ENCODE results near the gene COX6A2. TPM values are rescaled to one million over a fixed set of nuclear protein-coding genes. Genes with fewer than 3 reads are reported as not detected.

COX6A2 gene
- total and polyA plus RNA-seq, 2 experiments from 2014 or later: 6.0 TPM; not detected in 1

DNA sequence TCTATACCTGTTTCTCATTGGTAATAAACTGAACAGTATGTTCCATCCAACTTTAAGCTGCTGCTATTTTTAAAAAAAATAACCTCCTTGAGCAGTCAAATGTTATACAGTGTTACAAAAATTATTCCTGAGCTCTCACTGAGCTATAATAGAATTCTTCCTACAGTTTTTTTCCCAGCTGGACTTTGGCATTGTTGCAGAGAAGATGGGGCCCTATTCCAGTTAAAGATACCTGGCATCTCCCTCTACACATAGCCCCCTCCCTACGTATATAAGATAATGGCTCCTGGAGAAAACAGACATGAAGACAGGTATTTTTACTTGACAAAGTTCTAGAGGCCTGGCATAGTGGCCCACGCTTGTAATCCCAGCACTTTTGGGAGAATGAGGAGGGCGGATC is 1.6 kb upstream of the COX6A2 start:
- H2AFZ ChIP-seq: no peak overlapping the region
- H4K20me1 ChIP-seq (replicated peaks; ENCODE audit: insufficient read depth): 0 out of 2 replicates have a peak, but pooled peaks cover 2% of the 10 kb centered on the region
- no peaks in the 10 kb centered on the region for H3K36me3 ChIP-seq (ENCODE audit: insufficient read depth)
- ATAC-seq (no peak), DNase-seq (ENCODE audit: low spot score) (no peak)
- no peaks in the 10 kb centered on the region for H3K79me2 ChIP-seq (replicated peaks; ENCODE audit: insufficient read depth)
- no peak overlapping the region for H3K4me3 ChIP-seq
- H3K4me1 ChIP-seq (ENCODE audit: insufficient read depth): no peaks in the 10 kb centered on the region
- Mint-ChIP-seq H3K27me3 (ENCODE audit: insufficient read depth, low read depth, poor library complexity) (peaks cover 20% of the 10 kb centered on the region), H3K27ac (no peak overlapping the region), H3K4me3 (no peak overlapping the region), H3K9me3 (peaks cover 13% of the 10 kb centered on the region; the same call in 2 of the 3 replicates), H3K36me3 (ENCODE audit: low read depth) (peaks cover 4% of the 10 kb centered on the region; the same call in 1 of the 3 replicates), H3K4me1 (peaks cover 4% of the 10 kb centered on the region; the same call in 2 of the 3 replicates)
- H3F3A ChIP-seq (replicated peaks; ENCODE audit: low read depth): no peaks in the 10 kb centered on the region
- no peak overlapping the region for H3K4me2 ChIP-seq
- TF ChIP-seq EZH2phosphoT487 (IDR thresholded peaks at IDR 0.05; ENCODE audit: unreplicated experiment): no peak
- TF ChIP-seq JUNB (IDR thresholded peaks at IDR 0.05; ENCODE audit: unreplicated experiment): no peak
- TF ChIP-seq, protein P1, sequence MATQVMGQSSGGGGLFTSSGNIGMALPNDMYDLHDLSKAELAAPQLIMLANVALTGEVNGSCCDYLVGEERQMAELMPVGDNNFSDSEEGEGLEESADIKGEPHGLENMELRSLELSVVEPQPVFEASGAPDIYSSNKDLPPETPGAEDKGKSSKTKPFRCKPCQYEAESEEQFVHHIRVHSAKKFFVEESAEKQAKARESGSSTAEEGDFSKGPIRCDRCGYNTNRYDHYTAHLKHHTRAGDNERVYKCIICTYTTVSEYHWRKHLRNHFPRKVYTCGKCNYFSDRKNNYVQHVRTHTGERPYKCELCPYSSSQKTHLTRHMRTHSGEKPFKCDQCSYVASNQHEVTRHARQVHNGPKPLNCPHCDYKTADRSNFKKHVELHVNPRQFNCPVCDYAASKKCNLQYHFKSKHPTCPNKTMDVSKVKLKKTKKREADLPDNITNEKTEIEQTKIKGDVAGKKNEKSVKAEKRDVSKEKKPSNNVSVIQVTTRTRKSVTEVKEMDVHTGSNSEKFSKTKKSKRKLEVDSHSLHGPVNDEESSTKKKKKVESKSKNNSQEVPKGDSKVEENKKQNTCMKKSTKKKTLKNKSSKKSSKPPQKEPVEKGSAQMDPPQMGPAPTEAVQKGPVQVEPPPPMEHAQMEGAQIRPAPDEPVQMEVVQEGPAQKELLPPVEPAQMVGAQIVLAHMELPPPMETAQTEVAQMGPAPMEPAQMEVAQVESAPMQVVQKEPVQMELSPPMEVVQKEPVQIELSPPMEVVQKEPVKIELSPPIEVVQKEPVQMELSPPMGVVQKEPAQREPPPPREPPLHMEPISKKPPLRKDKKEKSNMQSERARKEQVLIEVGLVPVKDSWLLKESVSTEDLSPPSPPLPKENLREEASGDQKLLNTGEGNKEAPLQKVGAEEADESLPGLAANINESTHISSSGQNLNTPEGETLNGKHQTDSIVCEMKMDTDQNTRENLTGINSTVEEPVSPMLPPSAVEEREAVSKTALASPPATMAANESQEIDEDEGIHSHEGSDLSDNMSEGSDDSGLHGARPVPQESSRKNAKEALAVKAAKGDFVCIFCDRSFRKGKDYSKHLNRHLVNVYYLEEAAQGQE (IDR thresholded peaks at IDR 0.05; ENCODE audit: unreplicated experiment): no peak
- no peak for TF ChIP-seq POLR2AphosphoS5 (IDR thresholded peaks at IDR 0.05; ENCODE audit: low read depth)
- TF ChIP-seq STAT1 (IDR thresholded peaks at IDR 0.05; ENCODE audit: unreplicated experiment): no peak
- TF ChIP-seq, protein P2, sequence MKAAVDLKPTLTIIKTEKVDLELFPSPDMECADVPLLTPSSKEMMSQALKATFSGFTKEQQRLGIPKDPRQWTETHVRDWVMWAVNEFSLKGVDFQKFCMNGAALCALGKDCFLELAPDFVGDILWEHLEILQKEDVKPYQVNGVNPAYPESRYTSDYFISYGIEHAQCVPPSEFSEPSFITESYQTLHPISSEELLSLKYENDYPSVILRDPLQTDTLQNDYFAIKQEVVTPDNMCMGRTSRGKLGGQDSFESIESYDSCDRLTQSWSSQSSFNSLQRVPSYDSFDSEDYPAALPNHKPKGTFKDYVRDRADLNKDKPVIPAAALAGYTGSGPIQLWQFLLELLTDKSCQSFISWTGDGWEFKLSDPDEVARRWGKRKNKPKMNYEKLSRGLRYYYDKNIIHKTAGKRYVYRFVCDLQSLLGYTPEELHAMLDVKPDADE (IDR thresholded peaks at IDR 0.05): no peak
- no peak for TF ChIP-seq ZNF331 (CRISPR knock-in tag; IDR thresholded peaks at IDR 0.05; ENCODE audit: low read depth)
- TF ChIP-seq, protein P3, sequence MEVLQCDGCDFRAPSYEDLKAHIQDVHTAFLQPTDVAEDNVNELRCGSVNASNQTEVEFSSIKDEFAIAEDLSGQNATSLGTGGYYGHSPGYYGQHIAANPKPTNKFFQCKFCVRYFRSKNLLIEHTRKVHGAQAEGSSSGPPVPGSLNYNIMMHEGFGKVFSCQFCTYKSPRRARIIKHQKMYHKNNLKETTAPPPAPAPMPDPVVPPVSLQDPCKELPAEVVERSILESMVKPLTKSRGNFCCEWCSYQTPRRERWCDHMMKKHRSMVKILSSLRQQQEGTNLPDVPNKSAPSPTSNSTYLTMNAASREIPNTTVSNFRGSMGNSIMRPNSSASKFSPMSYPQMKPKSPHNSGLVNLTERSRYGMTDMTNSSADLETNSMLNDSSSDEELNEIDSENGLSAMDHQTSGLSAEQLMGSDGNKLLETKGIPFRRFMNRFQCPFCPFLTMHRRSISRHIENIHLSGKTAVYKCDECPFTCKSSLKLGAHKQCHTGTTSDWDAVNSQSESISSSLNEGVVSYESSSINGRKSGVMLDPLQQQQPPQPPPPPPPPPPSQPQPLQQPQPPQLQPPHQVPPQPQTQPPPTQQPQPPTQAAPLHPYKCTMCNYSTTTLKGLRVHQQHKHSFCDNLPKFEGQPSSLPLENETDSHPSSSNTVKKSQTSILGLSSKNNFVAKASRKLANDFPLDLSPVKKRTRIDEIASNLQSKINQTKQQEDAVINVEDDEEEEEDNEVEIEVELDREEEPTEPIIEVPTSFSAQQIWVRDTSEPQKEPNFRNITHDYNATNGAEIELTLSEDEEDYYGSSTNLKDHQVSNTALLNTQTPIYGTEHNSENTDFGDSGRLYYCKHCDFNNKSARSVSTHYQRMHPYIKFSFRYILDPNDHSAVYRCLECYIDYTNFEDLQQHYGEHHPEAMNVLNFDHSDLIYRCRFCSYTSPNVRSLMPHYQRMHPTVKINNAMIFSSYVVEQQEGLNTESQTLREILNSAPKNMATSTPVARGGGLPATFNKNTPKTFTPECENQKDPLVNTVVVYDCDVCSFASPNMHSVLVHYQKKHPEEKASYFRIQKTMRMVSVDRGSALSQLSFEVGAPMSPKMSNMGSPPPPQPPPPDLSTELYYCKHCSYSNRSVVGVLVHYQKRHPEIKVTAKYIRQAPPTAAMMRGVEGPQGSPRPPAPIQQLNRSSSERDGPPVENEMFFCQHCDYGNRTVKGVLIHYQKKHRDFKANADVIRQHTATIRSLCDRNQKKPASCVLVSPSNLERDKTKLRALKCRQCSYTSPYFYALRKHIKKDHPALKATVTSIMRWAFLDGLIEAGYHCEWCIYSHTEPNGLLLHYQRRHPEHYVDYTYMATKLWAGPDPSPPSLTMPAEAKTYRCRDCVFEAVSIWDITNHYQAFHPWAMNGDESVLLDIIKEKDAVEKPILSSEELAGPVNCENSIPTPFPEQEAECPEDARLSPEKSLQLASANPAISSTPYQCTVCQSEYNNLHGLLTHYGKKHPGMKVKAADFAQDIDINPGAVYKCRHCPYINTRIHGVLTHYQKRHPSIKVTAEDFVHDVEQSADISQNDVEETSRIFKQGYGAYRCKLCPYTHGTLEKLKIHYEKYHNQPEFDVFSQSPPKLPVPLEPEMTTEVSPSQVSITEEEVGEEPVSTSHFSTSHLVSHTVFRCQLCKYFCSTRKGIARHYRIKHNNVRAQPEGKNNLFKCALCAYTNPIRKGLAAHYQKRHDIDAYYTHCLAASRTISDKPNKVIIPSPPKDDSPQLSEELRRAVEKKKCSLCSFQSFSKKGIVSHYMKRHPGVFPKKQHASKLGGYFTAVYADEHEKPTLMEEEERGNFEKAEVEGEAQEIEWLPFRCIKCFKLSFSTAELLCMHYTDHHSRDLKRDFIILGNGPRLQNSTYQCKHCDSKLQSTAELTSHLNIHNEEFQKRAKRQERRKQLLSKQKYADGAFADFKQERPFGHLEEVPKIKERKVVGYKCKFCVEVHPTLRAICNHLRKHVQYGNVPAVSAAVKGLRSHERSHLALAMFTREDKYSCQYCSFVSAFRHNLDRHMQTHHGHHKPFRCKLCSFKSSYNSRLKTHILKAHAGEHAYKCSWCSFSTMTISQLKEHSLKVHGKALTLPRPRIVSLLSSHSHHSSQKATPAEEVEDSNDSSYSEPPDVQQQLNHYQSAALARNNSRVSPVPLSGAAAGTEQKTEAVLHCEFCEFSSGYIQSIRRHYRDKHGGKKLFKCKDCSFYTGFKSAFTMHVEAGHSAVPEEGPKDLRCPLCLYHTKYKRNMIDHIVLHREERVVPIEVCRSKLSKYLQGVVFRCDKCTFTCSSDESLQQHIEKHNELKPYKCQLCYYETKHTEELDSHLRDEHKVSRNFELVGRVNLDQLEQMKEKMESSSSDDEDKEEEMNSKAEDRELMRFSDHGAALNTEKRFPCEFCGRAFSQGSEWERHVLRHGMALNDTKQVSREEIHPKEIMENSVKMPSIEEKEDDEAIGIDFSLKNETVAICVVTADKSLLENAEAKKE (CRISPR knock-in tag; IDR thresholded peaks at IDR 0.05): no peak
- no peak for TF ChIP-seq ZNF114 (CRISPR knock-in tag; IDR thresholded peaks at IDR 0.05)
- TF ChIP-seq NANOG (IDR thresholded peaks at IDR 0.05; ENCODE audit: borderline replicate concordance): no peak
- TF ChIP-seq, protein P4, sequence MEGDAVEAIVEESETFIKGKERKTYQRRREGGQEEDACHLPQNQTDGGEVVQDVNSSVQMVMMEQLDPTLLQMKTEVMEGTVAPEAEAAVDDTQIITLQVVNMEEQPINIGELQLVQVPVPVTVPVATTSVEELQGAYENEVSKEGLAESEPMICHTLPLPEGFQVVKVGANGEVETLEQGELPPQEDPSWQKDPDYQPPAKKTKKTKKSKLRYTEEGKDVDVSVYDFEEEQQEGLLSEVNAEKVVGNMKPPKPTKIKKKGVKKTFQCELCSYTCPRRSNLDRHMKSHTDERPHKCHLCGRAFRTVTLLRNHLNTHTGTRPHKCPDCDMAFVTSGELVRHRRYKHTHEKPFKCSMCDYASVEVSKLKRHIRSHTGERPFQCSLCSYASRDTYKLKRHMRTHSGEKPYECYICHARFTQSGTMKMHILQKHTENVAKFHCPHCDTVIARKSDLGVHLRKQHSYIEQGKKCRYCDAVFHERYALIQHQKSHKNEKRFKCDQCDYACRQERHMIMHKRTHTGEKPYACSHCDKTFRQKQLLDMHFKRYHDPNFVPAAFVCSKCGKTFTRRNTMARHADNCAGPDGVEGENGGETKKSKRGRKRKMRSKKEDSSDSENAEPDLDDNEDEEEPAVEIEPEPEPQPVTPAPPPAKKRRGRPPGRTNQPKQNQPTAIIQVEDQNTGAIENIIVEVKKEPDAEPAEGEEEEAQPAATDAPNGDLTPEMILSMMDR (conservative IDR thresholded peaks at IDR 0.05; ENCODE audit: low read depth in 2 of 2): no peak
- TF ChIP-seq CREB1 (CRISPR knock-in tag; IDR thresholded peaks at IDR 0.05; ENCODE audit: low read depth): no peak
- TF ChIP-seq EZH2 (IDR thresholded peaks at IDR 0.05; ENCODE audit: low read depth, unreplicated experiment): no peak
- no peak overlapping the region for H3K27ac ChIP-seq (ENCODE audit: low read depth)
- H3K9me2 ChIP-seq (ENCODE audit: insufficient read depth): no peaks in the 10 kb centered on the region
- H3K27me3 ChIP-seq (ENCODE audit: insufficient read depth): peaks cover 46% of the 10 kb centered on the region

Measured in GM23338 (cell line).